ENCODE data around the gene CIPC.

The CIPC gene

GRCh38 chr14:77125823-77126325 is 27.8 kb downstream of the CIPC start:
- no peak for DNase-seq (ENCODE audit: low read depth in 2 of 2)

GRCh38 chr14:77126461-77126990 is 28.5 kb downstream of the CIPC start:
- DNase-seq (ENCODE audit: low read depth in 2 of 2): no peak

GRCh38 chr14:77128414-77128891 is 30.4 kb downstream of the CIPC start:
- DNase-seq (ENCODE audit: low read depth in 2 of 2): no peak

- no peak for DNase-seq (ENCODE audit: low read depth in 2 of 2)
Measured at GRCh38 chr14:77130386-77130785, 32.3 kb downstream of the CIPC start.

GRCh38 chr14:77131206-77131605 is 33.1 kb downstream of the CIPC start:
- DNase-seq (ENCODE audit: low read depth in 2 of 2): no peak

- no peak for DNase-seq (ENCODE audit: low read depth in 2 of 2)
Measured at GRCh38 chr14:77131871-77132486, 33.9 kb downstream of the CIPC start.

- DNase-seq (ENCODE audit: low read depth in 2 of 2): peak; percentile 35 to 61
Measured at GRCh38 chr14:77133720-77134338, 35.8 kb downstream of the CIPC start.

- DNase-seq (ENCODE audit: low read depth in 2 of 2): no peak
Measured at GRCh38 chr14:77139022-77139421, 41.0 kb downstream of the CIPC start.

GRCh38 chr14:77139540-77140358 is 41.7 kb downstream of the CIPC start:
- peak; percentile 33 to 47 for DNase-seq (ENCODE audit: low read depth in 2 of 2)

GRCh38 chr14:77140359-77141213 is 42.5 kb downstream of the CIPC start:
- DNase-seq (ENCODE audit: low read depth in 2 of 2): no peak

- DNase-seq (ENCODE audit: low read depth in 2 of 2): no peak
Measured at GRCh38 chr14:77141214-77142004, 43.4 kb downstream of the CIPC start, which contains the start of gene ZDHHC22. Gene ZDHHC22, minus strand, starts transcription at chr14:77141791. Its CDS starts 2,053 bp downstream, at chr14:77139738.

GRCh38 chr14:77142005-77142800 is 44.1 kb downstream of the CIPC start:
- no peak for DNase-seq (ENCODE audit: low read depth in 2 of 2)

- DNase-seq (ENCODE audit: low read depth in 2 of 2): no peak
Measured at GRCh38 chr14:77143071-77143470, 45.0 kb downstream of the CIPC start.

- DNase-seq (ENCODE audit: low read depth in 2 of 2): no peak
Measured at GRCh38 chr14:77144412-77145115, 46.5 kb downstream of the CIPC start.

- no peak for DNase-seq (ENCODE audit: low read depth in 2 of 2)
Measured at GRCh38 chr14:77145975-77146740, 48.1 kb downstream of the CIPC start.

GRCh38 chr14:77148510-77149231 is 50.6 kb downstream of the CIPC start:
- no peak for DNase-seq (ENCODE audit: low read depth in 2 of 2)

- no peak for DNase-seq (ENCODE audit: low read depth in 2 of 2)
Measured at GRCh38 chr14:77151245-77151644, 53.2 kb downstream of the CIPC start.

All from stimulated activated CD4-positive, alpha-beta T cell treated with anti-CD3 and anti-CD28 coated beads, Interleukin-15, amount 100 ng/mL, for 48 hours (primary cell).